ENCODE data around the gene AHI1.

Gene AHI1

GRCh38 chr6:135260612-135261011, 236.9 kb downstream of the AHI1 start:
- no peak for TF ChIP-seq CTCF (IDR thresholded peaks at IDR 0.05)

GRCh38 chr6:135258970-135259369, 238.6 kb downstream of the AHI1 start:
- no peak for TF ChIP-seq CTCF (IDR thresholded peaks at IDR 0.05)

- TF ChIP-seq CTCF (IDR thresholded peaks at IDR 0.05), result peak; percentile 44
Observed at GRCh38 chr6:135257631-135258405, 239.7 kb downstream of the AHI1 start.

DNA sequence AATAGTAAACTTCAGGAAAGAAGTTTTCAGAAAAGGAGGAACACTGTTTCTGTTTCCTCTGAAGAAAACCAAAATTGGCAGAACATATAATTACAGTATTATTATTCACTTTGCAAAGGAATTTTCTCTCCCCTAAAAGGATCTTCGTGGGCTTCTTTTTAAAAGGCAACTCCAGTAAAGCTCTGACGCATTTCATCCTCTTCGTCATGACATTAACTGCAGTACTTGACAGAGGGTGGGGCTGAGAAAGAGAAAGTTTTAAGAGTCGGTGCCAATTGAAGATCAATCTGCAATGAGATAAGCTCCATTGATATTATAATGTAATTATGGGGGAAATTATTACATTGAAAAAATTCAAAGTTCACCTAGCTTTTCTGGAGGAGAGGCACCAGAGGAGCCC, 240.7 kb downstream of the AHI1 start:
- no peak for TF ChIP-seq CTCF (IDR thresholded peaks at IDR 0.05)

- no peak for TF ChIP-seq CTCF (IDR thresholded peaks at IDR 0.05)
Observed at GRCh38 chr6:135254471-135254870, 243.1 kb downstream of the AHI1 start.

DNA sequence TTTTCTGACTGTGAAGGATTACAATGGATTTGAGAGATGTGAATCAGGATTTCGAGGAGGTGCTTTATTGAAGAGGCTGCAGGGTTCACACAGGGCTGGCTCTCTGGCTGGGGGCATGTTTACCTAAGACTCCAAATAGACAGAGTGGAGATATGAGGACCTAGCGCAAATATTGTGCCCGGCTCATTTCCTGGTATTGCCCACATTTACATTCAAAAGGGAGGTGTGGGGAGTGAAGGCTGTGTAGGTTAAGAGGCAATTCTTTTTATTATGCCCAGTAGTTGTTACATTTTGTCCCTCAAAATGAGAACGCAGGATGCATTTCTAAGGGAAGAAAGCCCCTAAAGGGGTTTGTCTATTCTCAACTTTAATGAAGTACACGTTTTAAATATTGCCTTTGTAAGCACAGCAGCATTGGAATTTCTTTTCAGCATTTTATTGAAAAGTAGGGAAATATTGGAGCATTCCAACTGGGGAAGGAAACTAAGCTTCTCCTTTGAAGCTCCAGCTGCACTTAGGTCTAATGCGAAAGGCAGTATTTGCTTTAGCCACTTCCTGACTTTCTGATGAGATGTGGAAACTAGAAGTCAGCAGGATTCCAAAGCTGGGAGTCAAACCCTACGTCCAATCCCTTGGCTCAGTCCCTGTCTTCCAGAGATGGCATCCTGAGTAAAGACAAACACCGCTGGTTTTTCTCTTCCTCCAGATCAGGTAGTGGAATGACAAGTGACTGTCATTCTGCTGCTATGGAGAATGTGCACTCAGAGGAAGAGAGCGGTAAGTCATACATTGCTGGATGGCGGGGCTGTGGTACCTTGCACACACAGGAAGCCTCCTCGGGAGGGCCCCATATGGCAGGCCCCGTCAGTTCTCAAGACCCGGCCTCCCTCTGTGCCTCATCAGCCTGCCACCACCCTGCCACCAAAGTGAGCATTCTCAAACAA, 245.8 kb downstream of the AHI1 start:
- no peak for TF ChIP-seq CTCF (IDR thresholded peaks at IDR 0.05)

GRCh38 chr6:135250751-135251497, 246.6 kb downstream of the AHI1 start:
- no peak for TF ChIP-seq CTCF (IDR thresholded peaks at IDR 0.05)

Measured in LNCAP (cell line).